Natural killer cell (primary cell): ENCODE data around the gene ORM1. TPM values are rescaled to one million over a fixed set of nuclear protein-coding genes. Genes with fewer than 3 reads are reported as not detected.
A peak's percentile ranks its signal among the peaks of the same experiment; 100 is the strongest.
"Not testable (repeated sequence)": the region's sequence is repeated elsewhere in the genome, so short reads cannot be mapped to it uniquely, and the experiment has no call there.

Source experiments
- ATAC-seq, 3 donors: fragments of 150-1000 bp in 2 of 3; fragments of 200-7000 bp in 1 of 3; cut with Tn5 transposase; 1 replicate in 1 of 3; 2 replicates in 2 of 3; pipeline ENCODE4 v1.10.0; 2021; ENCODE audit warnings: mild to moderate bottlenecking in 2 of 3, moderate library complexity in 2 of 3
- DNase-seq, 2 donors: peaks; one replicate each; pipeline versions ENCODE4 v3.0.0 to v3.0.0-alpha.2; 2013 to 2021; ENCODE audit warnings: mixed read lengths in 1 of 2
- H3K27ac ChIP-seq: one replicate; pipeline ENCODE4 v1.5.1; 2013; ENCODE audit warnings: mild to moderate bottlenecking, low read length
- H3K27me3 ChIP-seq: one replicate; pipeline ENCODE4 v1.6.1; 2013; ENCODE audit warnings: low read length; ENCODE audit not compliant: control insufficient read depth, insufficient read depth
- H3K36me3 ChIP-seq: one replicate; pipeline ENCODE4 v1.6.1; 2013; ENCODE audit warnings: low read length; ENCODE audit not compliant: control insufficient read depth, insufficient read depth
- H3K4me1 ChIP-seq: one replicate; pipeline ENCODE4 v1.6.1; 2013; ENCODE audit warnings: low read length; ENCODE audit not compliant: control insufficient read depth, insufficient read depth
- H3K4me3 ChIP-seq: one replicate; pipeline ENCODE4 v1.5.1; 2013; ENCODE audit warnings: low read length
- H3K9me3 ChIP-seq: one replicate; pipeline ENCODE4 v1.6.1; 2013; ENCODE audit warnings: low read length; ENCODE audit not compliant: control insufficient read depth, insufficient read depth
- H3K27ac Mint-ChIP-seq, 2 donors: one replicate each; pipeline ENCODE4 v1.8.0; 2022; ENCODE audit warnings: mild to moderate bottlenecking in 2 of 2, mixed read lengths in 2 of 2, moderate library complexity in 1 of 2
- H3K27me3 Mint-ChIP-seq, 2 donors: one replicate each; pipeline ENCODE4 v1.8.0; 2022; ENCODE audit warnings: low read depth in 2 of 2, mixed read lengths in 2 of 2
- H3K36me3 Mint-ChIP-seq: one replicate; pipeline ENCODE4 v1.8.0; 2022; ENCODE audit warnings: mixed read lengths
- H3K4me1 Mint-ChIP-seq, 2 donors: one replicate each; pipeline ENCODE4 v1.8.0; 2022; ENCODE audit warnings: mixed read lengths in 2 of 2
- H3K4me3 Mint-ChIP-seq: one replicate; pipeline ENCODE4 v1.8.0; 2022; ENCODE audit warnings: mild to moderate bottlenecking, moderate library complexity, mixed read lengths
- H3K9me3 Mint-ChIP-seq, 2 donors: one replicate each; pipeline ENCODE4 v1.8.0; 2022; ENCODE audit warnings: mixed read lengths in 2 of 2
- WGBS: methylation state at CpG from one replicate; pipeline ENCODE4 v1.1.7; 2013; ENCODE audit warnings: missing lambda C conversion rate; ENCODE audit not compliant: insufficient coverage; 5-methylcytosine and 5-hydroxymethylcytosine counted together
- intact Hi-C: fragments of 100-400 bp; cut with micrococcal nuclease; formaldehyde crosslinking; loops from one replicate; pipeline ENCODE4 v1.14.2; 2022
- total RNA-seq, 4 donors: library from RNA; stranded (reverse); fragments of 120-200 nt in 1 of 4; gene quantifications; one replicate each; pipeline versions ENCODE4 v1.2.3 to v1.2.4, GENCODE V29; 2013 to 2022
- TF ChIP-seq, protein P1 (sequence below): fragments of 200-600 bp; IDR thresholded peaks from one replicate; pipeline ENCODE4 v1.8.0; 2022; ENCODE audit warnings: antibody characterized with exemption

ORM1 gene
- total RNA-seq, 3 donors from 2014 or later (not counting 1 experiment from before 2014, with no cell fraction given) = 1.00 TPM; not detected in 2

GRCh38 chr9:114324492-114324891 lies 1.6 kb downstream of the ORM1 start:
- no peak overlapping the region for H3K4me3 ChIP-seq
- H3K4me1 ChIP-seq = no peaks in the 10 kb centered on the region
- no peak for ATAC-seq
- intact Hi-C loops = no loop called here
- WGBS = 90% methylated on average over 6 of the region's 8 CpGs
- Mint-ChIP-seq H3K4me3 (no peak overlapping the region), H3K36me3 (no peaks in the 10 kb centered on the region), H3K27ac (no peak overlapping the region), H3K27me3 (no peaks in the 10 kb centered on the region), H3K4me1 (no peaks in the 10 kb centered on the region), H3K9me3 (no peaks in the 10 kb centered on the region)
- H3K36me3 ChIP-seq = no peaks in the 10 kb centered on the region
- H3K9me3 ChIP-seq = no peaks in the 10 kb centered on the region
- H3K27ac ChIP-seq = no peak overlapping the region
- H3K27me3 ChIP-seq = no peaks in the 10 kb centered on the region
- TF ChIP-seq, protein P1, sequence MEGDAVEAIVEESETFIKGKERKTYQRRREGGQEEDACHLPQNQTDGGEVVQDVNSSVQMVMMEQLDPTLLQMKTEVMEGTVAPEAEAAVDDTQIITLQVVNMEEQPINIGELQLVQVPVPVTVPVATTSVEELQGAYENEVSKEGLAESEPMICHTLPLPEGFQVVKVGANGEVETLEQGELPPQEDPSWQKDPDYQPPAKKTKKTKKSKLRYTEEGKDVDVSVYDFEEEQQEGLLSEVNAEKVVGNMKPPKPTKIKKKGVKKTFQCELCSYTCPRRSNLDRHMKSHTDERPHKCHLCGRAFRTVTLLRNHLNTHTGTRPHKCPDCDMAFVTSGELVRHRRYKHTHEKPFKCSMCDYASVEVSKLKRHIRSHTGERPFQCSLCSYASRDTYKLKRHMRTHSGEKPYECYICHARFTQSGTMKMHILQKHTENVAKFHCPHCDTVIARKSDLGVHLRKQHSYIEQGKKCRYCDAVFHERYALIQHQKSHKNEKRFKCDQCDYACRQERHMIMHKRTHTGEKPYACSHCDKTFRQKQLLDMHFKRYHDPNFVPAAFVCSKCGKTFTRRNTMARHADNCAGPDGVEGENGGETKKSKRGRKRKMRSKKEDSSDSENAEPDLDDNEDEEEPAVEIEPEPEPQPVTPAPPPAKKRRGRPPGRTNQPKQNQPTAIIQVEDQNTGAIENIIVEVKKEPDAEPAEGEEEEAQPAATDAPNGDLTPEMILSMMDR = no peak
- DNase-seq = no peak

DNA sequence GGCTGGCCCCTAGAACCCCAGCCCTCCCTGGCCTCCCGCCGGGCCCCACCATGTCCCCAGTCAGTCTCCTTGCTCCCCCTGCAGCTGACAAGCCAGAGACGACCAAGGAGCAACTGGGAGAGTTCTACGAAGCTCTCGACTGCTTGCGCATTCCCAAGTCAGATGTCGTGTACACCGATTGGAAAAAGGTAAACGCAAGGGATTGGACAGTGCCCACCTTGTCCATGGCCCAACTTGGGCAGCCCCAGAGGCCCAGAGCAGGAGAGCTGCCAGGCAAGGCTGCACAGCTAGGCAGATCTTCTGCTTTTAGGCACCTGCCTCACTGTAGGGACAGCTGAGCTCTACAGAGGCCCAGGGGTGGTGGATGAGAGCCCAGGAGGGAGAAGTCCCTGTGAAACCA lies 2.1 kb downstream of the ORM1 start:
- H3K4me3 ChIP-seq, intact Hi-C loops, DNase-seq, H3K9me3 ChIP-seq, H3K36me3 Mint-ChIP-seq, H3K27ac ChIP-seq, H3K27ac Mint-ChIP-seq, H3K4me1 Mint-ChIP-seq, H3K27me3 ChIP-seq, H3K9me3 Mint-ChIP-seq, H3K4me3 Mint-ChIP-seq, H3K4me1 ChIP-seq, H3K27me3 Mint-ChIP-seq, H3K36me3 ChIP-seq: not testable (repeated sequence)
- WGBS = 96% methylated on average over 7 of the region's 9 CpGs
- peak in 1 of 3 donors; percentile 24 for ATAC-seq

DNA sequence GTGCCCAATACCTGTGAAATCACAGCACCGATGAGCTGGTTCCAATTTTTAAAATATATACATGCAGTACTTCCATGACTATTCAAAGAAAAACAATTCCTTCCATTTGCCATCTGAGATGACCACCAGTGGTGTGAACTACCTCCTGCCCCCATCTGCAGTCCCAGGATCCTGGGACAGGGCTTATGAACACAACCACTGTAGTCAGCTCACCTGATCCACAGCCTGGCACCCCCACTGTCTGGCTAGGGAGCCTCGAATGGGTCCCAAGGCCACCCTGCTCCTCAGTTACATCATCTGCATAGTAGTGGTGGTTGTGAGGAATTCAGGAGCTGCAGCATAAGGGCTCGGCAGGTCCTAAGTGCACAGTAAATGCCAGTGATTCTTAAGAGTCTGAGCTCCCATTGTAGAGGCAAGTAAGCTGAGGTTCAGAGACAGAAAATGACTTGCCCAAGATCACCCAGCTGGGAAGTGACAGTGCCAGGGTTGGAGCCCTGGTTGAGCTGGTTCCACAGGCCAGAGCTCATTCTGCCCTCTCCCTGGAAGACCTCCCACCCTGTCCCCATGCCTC lies 2.9 kb downstream of the ORM1 start:
- not testable (repeated sequence) for H3K27ac Mint-ChIP-seq

DNA sequence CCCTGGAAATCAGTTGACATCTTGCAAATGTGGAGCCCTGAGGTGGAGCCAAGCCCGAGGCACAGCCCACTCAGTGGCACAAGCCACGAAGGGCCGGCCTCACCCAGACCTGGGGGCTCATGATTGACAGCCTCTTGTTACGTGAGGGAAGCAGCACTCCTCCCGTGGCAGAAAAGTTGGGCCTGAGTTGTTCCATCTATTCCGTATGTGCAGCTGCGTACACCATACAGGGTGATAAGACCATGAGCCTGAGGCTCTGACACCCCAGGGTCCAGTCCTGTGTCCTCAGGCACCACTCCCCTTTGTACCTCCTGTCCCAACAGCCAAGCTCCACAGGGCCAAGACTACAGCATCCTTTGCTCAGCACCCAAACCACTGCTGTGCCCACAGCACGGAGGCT lies 4.9 kb downstream of the ORM1 start:
- WGBS = 90% methylated on average over 8 of the region's 8 CpGs
- H3K4me3 ChIP-seq = no peak overlapping the region
- Mint-ChIP-seq H3K4me1 (peaks cover 17 to 24% of the 10 kb centered on the region in 2 donors), H3K9me3 (no peaks in the 10 kb centered on the region), H3K27ac (no peak overlapping the region), H3K36me3 (no peaks in the 10 kb centered on the region), H3K27me3 (no peaks in the 10 kb centered on the region), H3K4me3 (no peak overlapping the region)
- H3K4me1 ChIP-seq = peaks cover 16% of the 10 kb centered on the region
- TF ChIP-seq, protein P1 = no peak
- ATAC-seq (no peak), DNase-seq (no peak)
- no peaks in the 10 kb centered on the region for H3K9me3 ChIP-seq
- H3K27me3 ChIP-seq = no peaks in the 10 kb centered on the region
- H3K36me3 ChIP-seq = no peaks in the 10 kb centered on the region
- no peak overlapping the region for H3K27ac ChIP-seq
- intact Hi-C loops = no loop called here

More for the DNA sequence above, 2.9 kb downstream of the ORM1 start:
- H3K36me3 Mint-ChIP-seq, H3K36me3 ChIP-seq, H3K27me3 Mint-ChIP-seq, H3K4me3 ChIP-seq, H3K4me1 Mint-ChIP-seq, H3K27ac ChIP-seq, H3K9me3 Mint-ChIP-seq, ATAC-seq, H3K4me1 ChIP-seq, H3K27me3 ChIP-seq, H3K4me3 Mint-ChIP-seq, intact Hi-C loops, H3K9me3 ChIP-seq, DNase-seq: not testable (repeated sequence)
- 100% methylated on average over 2 of the region's 3 CpGs for WGBS

DNA sequence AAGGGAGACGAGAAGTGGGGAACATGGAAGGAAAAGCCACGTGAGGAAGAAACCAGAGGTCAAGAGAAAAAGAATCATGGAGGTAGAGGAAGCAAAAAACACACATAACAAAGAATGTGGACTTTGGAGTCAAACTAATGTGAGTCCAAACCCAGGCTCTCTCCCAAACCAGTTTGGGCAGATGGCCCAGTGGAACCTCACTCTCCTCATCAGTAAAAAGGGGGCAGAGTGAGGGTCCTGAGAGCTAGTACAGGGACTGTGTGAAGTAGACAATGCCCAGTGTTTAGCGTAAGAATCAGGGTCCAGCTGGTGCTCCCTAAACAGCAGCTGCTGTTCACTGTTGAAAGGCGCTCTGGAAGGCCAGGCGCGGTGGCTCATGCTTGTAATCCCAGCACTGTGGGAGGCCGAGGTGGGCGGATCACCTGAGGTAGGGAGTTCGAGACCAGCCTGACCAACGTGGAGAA lies 5.5 kb downstream of the ORM1 start:
- H3K9me3 ChIP-seq, H3K36me3 Mint-ChIP-seq, H3K27ac ChIP-seq, H3K36me3 ChIP-seq, H3K27ac Mint-ChIP-seq, DNase-seq, intact Hi-C loops, H3K4me3 Mint-ChIP-seq, H3K9me3 Mint-ChIP-seq, H3K27me3 ChIP-seq, ATAC-seq, H3K27me3 Mint-ChIP-seq, H3K4me3 ChIP-seq: not testable (repeated sequence)
- H3K4me1 Mint-ChIP-seq = peaks cover 17 to 24% of the 10 kb centered on the region in 2 donors
- peaks cover 16% of the 10 kb centered on the region for H3K4me1 ChIP-seq
- WGBS = 87% methylated on average over 10 of the region's 10 CpGs

- H3K36me3 ChIP-seq, H3K27me3 Mint-ChIP-seq, H3K27ac Mint-ChIP-seq, H3K4me3 Mint-ChIP-seq, intact Hi-C loops, H3K27ac ChIP-seq, H3K9me3 ChIP-seq, H3K36me3 Mint-ChIP-seq, H3K4me3 ChIP-seq, DNase-seq, H3K27me3 ChIP-seq, H3K9me3 Mint-ChIP-seq, ATAC-seq: not testable (repeated sequence)
- 89% methylated on average over 3 of the region's 12 CpGs for WGBS
- H3K4me1 ChIP-seq = peaks cover 16% of the 10 kb centered on the region
- H3K4me1 Mint-ChIP-seq = peaks cover 17 to 24% of the 10 kb centered on the region in 2 donors
Observed at GRCh38 chr9:114328937-114329624, 6.2 kb downstream of the ORM1 start.
